A673 (cell line): Measurements from ENCODE around the gene OR51B2. TPM values are rescaled to one million over a fixed set of nuclear protein-coding genes. Genes with fewer than 3 reads are reported as not detected.

Experiments used
- BruUV-seq: library from RNA; stranded (reverse); fragments of 400-500 nt; replicated peaks from 2 replicates; lab custom pipeline; 2021; lab: Mats Ljungman, UMichigan
- CTCF ChIA-PET: fragments of 300-600 bp; sonication (Branson Sonifier 250); formaldehyde crosslinking; loops from one replicate; lab custom pipeline; 2022; ENCODE audit warnings: antibody characterized with exemption; lab: Charles Lee
- POLR2A ChIA-PET: fragments of 300-600 bp; sonication (Branson Sonifier 250); formaldehyde crosslinking; loops from one replicate; lab custom pipeline; 2022; ENCODE audit warnings: antibody characterized with exemption; ENCODE audit not compliant: low non-redundant PET; lab: Charles Lee
- DNase-seq: peaks from one replicate; pipeline ENCODE4 v3.0.0-alpha.2; 2015; ENCODE audit warnings: low spot score
- H3K27ac ChIP-seq: fragments of 200-600 bp; sonication (generic); 2 replicates; pipeline ENCODE4 v1.5.1; 2016; ENCODE audit warnings: mixed run types, low read depth, mild to moderate bottlenecking, mixed read lengths, antibody characterized with exemption, low read length; ENCODE audit not compliant: poor library complexity, severe bottlenecking
- H3K27me3 ChIP-seq: fragments of 200-600 bp; sonication (generic); replicated peaks from 2 replicates; pipeline ENCODE4 v1.6.1; 2017; ENCODE audit warnings: mixed run types, low read depth, mild to moderate bottlenecking, mixed read lengths, antibody characterized with exemption, low read length; ENCODE audit not compliant: insufficient read depth, poor library complexity
- H3K36me3 ChIP-seq: fragments of 200-600 bp; sonication (generic); 2 replicates; pipeline ENCODE4 v1.6.1; 2016; ENCODE audit warnings: mixed run types, mild to moderate bottlenecking, mixed read lengths, antibody characterized with exemption, low read length; ENCODE audit not compliant: insufficient read depth, poor library complexity, severe bottlenecking
- H3K4me1 ChIP-seq: fragments of 200-600 bp; sonication (generic); 2 replicates; pipeline ENCODE4 v1.6.1; 2017; ENCODE audit warnings: mixed run types, mild to moderate bottlenecking, mixed read lengths, antibody characterized with exemption, low read length; ENCODE audit not compliant: insufficient read depth, poor library complexity, severe bottlenecking
- H3K4me3 ChIP-seq: fragments of 200-600 bp; sonication (generic); 2 replicates; pipeline ENCODE4 v1.5.1; 2016; ENCODE audit warnings: low read depth, mixed run types, mild to moderate bottlenecking, mixed read lengths, low read length; ENCODE audit not compliant: poor library complexity, severe bottlenecking
- H3K9me3 ChIP-seq: fragments of 200-600 bp; sonication (generic); 2 replicates; pipeline ENCODE4 v1.6.1; 2016; ENCODE audit warnings: mixed run types, low read depth, mild to moderate bottlenecking, mixed read lengths, antibody characterized with exemption, low read length; ENCODE audit not compliant: poor library complexity, severe bottlenecking
- EZH2 ChIP-seq: fragments of 200-600 bp; sonication (generic); IDR thresholded peaks from 2 replicates; pipeline ENCODE4 v1.6.1; 2017; ENCODE audit warnings: borderline replicate concordance, low read depth, mild to moderate bottlenecking, mixed read lengths, antibody characterized with exemption, low read length; ENCODE audit not compliant: poor library complexity, severe bottlenecking
- intact Hi-C: fragments of 100-400 bp; cut with micrococcal nuclease; formaldehyde crosslinking; loops from one replicate; pipeline ENCODE4 v1.10.0; 2022; ENCODE audit not compliant: unreplicated experiment
- total RNA-seq: library from RNA; stranded (reverse); gene quantifications from 2 replicates; pipeline ENCODE4 v1.2.3, GENCODE V29; 2021
- TF ChIP-seq, protein P1 (sequence below): fragments of 300-800, 200-600 bp; sonication (generic); conservative IDR thresholded peaks from 2 replicates; pipeline ENCODE4 v1.5.1; 2017; ENCODE audit warnings: low read depth, mild to moderate bottlenecking, antibody characterized with exemption, low read length, moderate library complexity, mixed read lengths

OR51B2 gene
- total RNA-seq, 1 experiment from 2014 or later: not detected

DNA sequence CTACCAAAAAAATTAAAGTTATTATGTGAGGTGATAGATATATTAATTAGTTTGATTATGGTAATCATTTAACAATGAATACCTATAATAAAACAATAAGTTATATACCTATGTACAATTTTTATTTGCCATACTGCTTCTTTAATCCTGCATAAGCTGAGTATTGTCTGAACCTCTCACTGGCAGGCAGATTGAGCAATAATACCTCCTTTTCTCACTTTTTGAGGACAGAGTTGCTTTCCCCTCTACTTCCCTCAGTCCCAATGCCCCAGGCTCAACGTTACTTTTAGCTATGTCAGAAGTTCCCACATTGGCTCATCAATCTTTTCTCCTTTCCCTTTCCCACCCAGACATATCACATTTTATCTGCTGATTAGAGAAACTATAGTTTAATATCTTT lies 25.5 kb upstream of the OR51B2 start:
- no peak overlapping the region for H3K27ac ChIP-seq
- no peaks in the 10 kb centered on the region for H3K36me3 ChIP-seq
- H3K9me3 ChIP-seq: no peaks in the 10 kb centered on the region
- intact Hi-C loops: no loop called here
- ChIA-PET CTCF (no interaction called here), POLR2A (no interaction called here)
- BruUV-seq: no TSS peak
- no peak for DNase-seq
- no peak overlapping the region for H3K4me3 ChIP-seq
- no peaks in the 10 kb centered on the region for H3K4me1 ChIP-seq
- no peaks in the 10 kb centered on the region for H3K27me3 ChIP-seq
- TF ChIP-seq, protein P1, sequence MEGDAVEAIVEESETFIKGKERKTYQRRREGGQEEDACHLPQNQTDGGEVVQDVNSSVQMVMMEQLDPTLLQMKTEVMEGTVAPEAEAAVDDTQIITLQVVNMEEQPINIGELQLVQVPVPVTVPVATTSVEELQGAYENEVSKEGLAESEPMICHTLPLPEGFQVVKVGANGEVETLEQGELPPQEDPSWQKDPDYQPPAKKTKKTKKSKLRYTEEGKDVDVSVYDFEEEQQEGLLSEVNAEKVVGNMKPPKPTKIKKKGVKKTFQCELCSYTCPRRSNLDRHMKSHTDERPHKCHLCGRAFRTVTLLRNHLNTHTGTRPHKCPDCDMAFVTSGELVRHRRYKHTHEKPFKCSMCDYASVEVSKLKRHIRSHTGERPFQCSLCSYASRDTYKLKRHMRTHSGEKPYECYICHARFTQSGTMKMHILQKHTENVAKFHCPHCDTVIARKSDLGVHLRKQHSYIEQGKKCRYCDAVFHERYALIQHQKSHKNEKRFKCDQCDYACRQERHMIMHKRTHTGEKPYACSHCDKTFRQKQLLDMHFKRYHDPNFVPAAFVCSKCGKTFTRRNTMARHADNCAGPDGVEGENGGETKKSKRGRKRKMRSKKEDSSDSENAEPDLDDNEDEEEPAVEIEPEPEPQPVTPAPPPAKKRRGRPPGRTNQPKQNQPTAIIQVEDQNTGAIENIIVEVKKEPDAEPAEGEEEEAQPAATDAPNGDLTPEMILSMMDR: no peak
- TF ChIP-seq EZH2: no peak

DNA sequence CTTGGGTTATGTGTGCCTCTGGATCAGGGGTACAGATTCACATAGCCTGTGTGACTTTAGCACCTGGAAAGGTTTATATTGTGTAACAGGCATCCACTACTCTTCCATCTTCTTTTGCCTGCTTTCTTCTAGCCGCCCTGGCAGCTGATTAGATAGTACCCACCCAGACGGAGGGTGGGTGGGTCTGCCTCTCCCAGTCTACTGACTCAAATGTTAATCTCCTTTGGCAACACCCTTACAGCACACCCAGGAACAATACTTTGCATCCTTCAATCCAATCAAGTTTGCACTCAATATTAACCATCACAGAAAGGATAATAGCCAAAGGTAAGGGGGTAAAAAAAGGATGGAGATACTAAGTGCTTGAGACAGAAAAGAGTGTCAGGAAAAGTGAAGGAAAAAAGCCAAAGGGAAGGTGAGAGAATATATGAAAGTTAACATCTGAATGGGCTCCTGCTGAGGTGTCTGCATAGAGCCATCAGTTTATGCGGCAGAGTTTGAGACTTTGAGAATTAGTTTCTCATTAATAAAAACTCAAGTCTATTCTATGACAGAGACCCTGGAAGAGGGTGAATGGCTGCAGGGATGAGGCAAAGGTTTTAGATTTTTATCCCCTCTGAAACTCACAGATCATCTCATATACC lies 24.6 kb upstream of the OR51B2 start:
- no peaks in the 10 kb centered on the region for H3K36me3 ChIP-seq
- ChIA-PET CTCF (no interaction called here), POLR2A (no interaction called here)
- intact Hi-C loops: no loop called here
- H3K27me3 ChIP-seq: no peaks in the 10 kb centered on the region
- TF ChIP-seq, protein P1: no peak
- TF ChIP-seq EZH2: no peak
- DNase-seq: no peak
- no peak overlapping the region for H3K27ac ChIP-seq
- H3K9me3 ChIP-seq: no peaks in the 10 kb centered on the region
- no peaks in the 10 kb centered on the region for H3K4me1 ChIP-seq
- no peak overlapping the region for H3K4me3 ChIP-seq
- BruUV-seq: no TSS peak

DNA sequence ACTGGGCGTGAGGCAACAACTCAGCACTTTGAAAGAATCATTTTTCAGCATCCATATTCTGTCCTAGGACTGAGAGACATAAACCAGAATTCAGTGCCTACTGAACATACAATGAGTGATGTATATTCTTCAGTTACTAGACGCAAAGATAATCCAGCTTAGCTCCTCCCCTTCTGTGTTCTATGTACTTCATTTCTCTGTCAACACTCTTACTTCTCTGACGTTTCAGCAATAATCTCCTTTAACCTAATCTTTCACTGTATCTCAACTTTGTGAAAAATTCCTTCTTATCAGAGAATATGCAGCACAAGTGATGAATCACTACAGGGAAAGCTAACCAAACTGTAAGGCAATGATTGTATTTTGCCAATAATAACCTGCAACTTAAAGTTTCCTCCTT lies 21.7 kb upstream of the OR51B2 start:
- no peaks in the 10 kb centered on the region for H3K27me3 ChIP-seq
- no peaks in the 10 kb centered on the region for H3K4me1 ChIP-seq
- TF ChIP-seq EZH2: no peak
- H3K27ac ChIP-seq: no peak overlapping the region
- H3K36me3 ChIP-seq: no peaks in the 10 kb centered on the region
- no peak for DNase-seq
- no peak overlapping the region for H3K4me3 ChIP-seq
- BruUV-seq: no TSS peak
- intact Hi-C loops: no loop called here
- no peaks in the 10 kb centered on the region for H3K9me3 ChIP-seq
- ChIA-PET CTCF (no interaction called here), POLR2A (no interaction called here)
